HepG2 (cell line): ENCODE data around the gene ATP6V0E1. TPM values are rescaled to one million over a fixed set of nuclear protein-coding genes. Genes with fewer than 3 reads are reported as not detected.

Experiments used
- CBX1 ChIP-seq: IDR thresholded peaks from one replicate; pipeline ENCODE4 v1.6.1; 2016; ENCODE audit warnings: antibody characterized with exemption, low read depth
- CEBPG ChIP-seq: IDR thresholded peaks from 2 replicates; pipeline ENCODE4 v1.6.1; 2016
- EED ChIP-seq: sonication (generic); formaldehyde crosslinking; IDR thresholded peaks from 2 replicates; pipeline ENCODE4 v1.5.0; 2020; ENCODE audit warnings: mild to moderate bottlenecking, missing genetic modification reagents
- ELF4 ChIP-seq: sonication (generic); formaldehyde crosslinking; IDR thresholded peaks from 2 replicates; pipeline ENCODE4 v1.5.0; 2020; ENCODE audit warnings: missing genetic modification reagents, mild to moderate bottlenecking, moderate library complexity, borderline replicate concordance
- GMEB1 ChIP-seq: sonication (generic); formaldehyde crosslinking; IDR thresholded peaks from 2 replicates; pipeline ENCODE4 v1.5.1; 2020; ENCODE audit warnings: missing genetic modification reagents, mild to moderate bottlenecking, borderline replicate concordance
- IKZF4 ChIP-seq: sonication (generic); formaldehyde crosslinking; IDR thresholded peaks from 2 replicates; pipeline ENCODE4 v1.5.1; 2020; ENCODE audit warnings: borderline replicate concordance, mild to moderate bottlenecking, low read depth, missing genetic modification reagents; ENCODE audit errors: not compliant biosample characterization
- NPAS2 ChIP-seq: sonication (generic); formaldehyde crosslinking; IDR thresholded peaks from 2 replicates; pipeline ENCODE4 v1.8.0; 2022; ENCODE audit warnings: mild to moderate bottlenecking, missing genetic modification reagents, borderline replicate concordance
- SATB2 ChIP-seq: sonication (generic); formaldehyde crosslinking; IDR thresholded peaks from 2 replicates; pipeline ENCODE4 v1.5.0; 2020; ENCODE audit warnings: missing genetic modification reagents
- SP4 ChIP-seq: sonication (generic); formaldehyde crosslinking; IDR thresholded peaks from 2 replicates; pipeline ENCODE4 v1.8.1; 2023; ENCODE audit warnings: mild to moderate bottlenecking, missing genetic modification reagents
- TCF7L2 ChIP-seq: IDR thresholded peaks from 2 replicates; pipeline ENCODE4 v1.6.1; 2011; ENCODE audit warnings: mild to moderate bottlenecking, low read depth, low read length, moderate library complexity
- ZNF407 ChIP-seq: sonication (generic); formaldehyde crosslinking; IDR thresholded peaks from one replicate; pipeline ENCODE4 v1.5.1; 2020; ENCODE audit warnings: mild to moderate bottlenecking, missing genetic modification reagents; ENCODE audit errors: not compliant biosample characterization
- ZNF558 ChIP-seq: sonication (generic); formaldehyde crosslinking; IDR thresholded peaks from 2 replicates; pipeline ENCODE4 v1.9.0; 2022; ENCODE audit warnings: mild to moderate bottlenecking, missing genetic modification reagents, borderline replicate concordance
- ZNF569 ChIP-seq: sonication (generic); formaldehyde crosslinking; IDR thresholded peaks from 2 replicates; pipeline ENCODE4 v1.5.0; 2020; ENCODE audit warnings: mild to moderate bottlenecking, missing genetic modification reagents, moderate library complexity, borderline replicate concordance
- ZNF619 ChIP-seq: sonication (generic); formaldehyde crosslinking; IDR thresholded peaks from 2 replicates; pipeline ENCODE4 v1.4.0; 2020; ENCODE audit warnings: mild to moderate bottlenecking, missing genetic modification reagents
- ZNF724P ChIP-seq: sonication (generic); formaldehyde crosslinking; IDR thresholded peaks from 2 replicates; pipeline ENCODE4 v1.8.0; 2022; ENCODE audit warnings: missing genetic modification reagents, borderline replicate concordance
- ZNF790 ChIP-seq: sonication (generic); formaldehyde crosslinking; IDR thresholded peaks from 2 replicates; pipeline ENCODE4 v1.8.0; 2022; ENCODE audit warnings: missing genetic modification reagents, mild to moderate bottlenecking, borderline replicate concordance
- polyA plus RNA-seq, 8 experiments: library from polyadenylated mRNA; depleted of rRNA in 3 of 8; stranded (reverse) in 7 of 8; unstranded in 1 of 8; fragments of >200 nt; fragmentation: Illumina TruSeq in 4 of 8; extraction: Trizol in 4 of 8; gene quantifications; 2 replicates each; pipeline versions ENCODE4 v1.2.1 to v1.2.3, GENCODE V29; 2011 to 2016; ENCODE audit warnings: low read depth in 4 of 8, missing spikeins in 1 of 8, mixed read lengths in 1 of 8; ENCODE audit not compliant: insufficient read depth in 1 of 8
- total RNA-seq, 5 experiments: library from RNA; depleted of rRNA; stranded (reverse); fragments of >200 nt; fragmentation: Illumina TruSeq; extraction: Trizol; gene quantifications; 2 replicates each; pipeline ENCODE4 v1.2.3, GENCODE V29; 2016; ENCODE audit warnings: low read depth in 1 of 5
- TF ChIP-seq, protein P1 (sequence below): sonication (generic); formaldehyde crosslinking; IDR thresholded peaks from 2 replicates; pipeline ENCODE4 v1.8.1; 2022; ENCODE audit warnings: mild to moderate bottlenecking, missing genetic modification reagents

Gene ATP6V0E1
- total and polyA plus RNA-seq, 2 of the 13 experiments (the other 11 are each of a cell fraction or from before 2014, with no cell fraction given) = 143 to 215 TPM

- TF ChIP-seq GMEB1 (peak; percentile 66; the same call in 1 of the 2 replicates), ZNF407 (CRISPR knock-in tag) (peak; percentile 24), ZNF790 (peak; percentile 72; the same call in 1 of the 2 replicates), NPAS2 (no peak), IKZF4 (CRISPR knock-in tag) (no peak), ELF4 (CRISPR knock-in tag) (peak; percentile 74; the same call in 1 of the 2 replicates), EED (CRISPR knock-in tag) (0 out of 2 replicates have a peak, but pooled peaks have one; percentile 20), SP4 (peak; percentile 82; the same call in 1 of the 2 replicates), ZNF558 (CRISPR knock-in tag) (0 out of 2 replicates have a peak, but pooled peaks have one; percentile 63), ZNF619 (no peak), CBX1 (no peak), ZNF724P (CRISPR knock-in tag) (no peak), TCF7L2 (no peak), SATB2 (CRISPR knock-in tag) (no peak), CEBPG (no peak), ZNF569 (CRISPR knock-in tag) (no peak)
- TF ChIP-seq, protein P1, sequence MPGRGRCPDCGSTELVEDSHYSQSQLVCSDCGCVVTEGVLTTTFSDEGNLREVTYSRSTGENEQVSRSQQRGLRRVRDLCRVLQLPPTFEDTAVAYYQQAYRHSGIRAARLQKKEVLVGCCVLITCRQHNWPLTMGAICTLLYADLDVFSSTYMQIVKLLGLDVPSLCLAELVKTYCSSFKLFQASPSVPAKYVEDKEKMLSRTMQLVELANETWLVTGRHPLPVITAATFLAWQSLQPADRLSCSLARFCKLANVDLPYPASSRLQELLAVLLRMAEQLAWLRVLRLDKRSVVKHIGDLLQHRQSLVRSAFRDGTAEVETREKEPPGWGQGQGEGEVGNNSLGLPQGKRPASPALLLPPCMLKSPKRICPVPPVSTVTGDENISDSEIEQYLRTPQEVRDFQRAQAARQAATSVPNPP (CRISPR knock-in tag) = no peak
Measured at GRCh38 chr5:173055983-173056782, 72.6 kb downstream of the ATP6V0E1 start, which contains the start of gene CREBRF (continued).
